ENCODE data around the gene PLA2G4D. TPM values are rescaled to one million over a fixed set of nuclear protein-coding genes. Genes with fewer than 3 reads are reported as not detected.

Gene PLA2G4D
- total and polyA plus RNA-seq, 4 donors: 0.12 to 0.31 (median 0.15) TPM; not detected in 1

GRCh38 chr15:42138411-42138810 lies 44.0 kb upstream of the PLA2G4D start:
- 87 to 93% methylated on average over 4 of the region's 4 CpGs for WGBS, 2 donors
- DNase-seq: no peak

DNA sequence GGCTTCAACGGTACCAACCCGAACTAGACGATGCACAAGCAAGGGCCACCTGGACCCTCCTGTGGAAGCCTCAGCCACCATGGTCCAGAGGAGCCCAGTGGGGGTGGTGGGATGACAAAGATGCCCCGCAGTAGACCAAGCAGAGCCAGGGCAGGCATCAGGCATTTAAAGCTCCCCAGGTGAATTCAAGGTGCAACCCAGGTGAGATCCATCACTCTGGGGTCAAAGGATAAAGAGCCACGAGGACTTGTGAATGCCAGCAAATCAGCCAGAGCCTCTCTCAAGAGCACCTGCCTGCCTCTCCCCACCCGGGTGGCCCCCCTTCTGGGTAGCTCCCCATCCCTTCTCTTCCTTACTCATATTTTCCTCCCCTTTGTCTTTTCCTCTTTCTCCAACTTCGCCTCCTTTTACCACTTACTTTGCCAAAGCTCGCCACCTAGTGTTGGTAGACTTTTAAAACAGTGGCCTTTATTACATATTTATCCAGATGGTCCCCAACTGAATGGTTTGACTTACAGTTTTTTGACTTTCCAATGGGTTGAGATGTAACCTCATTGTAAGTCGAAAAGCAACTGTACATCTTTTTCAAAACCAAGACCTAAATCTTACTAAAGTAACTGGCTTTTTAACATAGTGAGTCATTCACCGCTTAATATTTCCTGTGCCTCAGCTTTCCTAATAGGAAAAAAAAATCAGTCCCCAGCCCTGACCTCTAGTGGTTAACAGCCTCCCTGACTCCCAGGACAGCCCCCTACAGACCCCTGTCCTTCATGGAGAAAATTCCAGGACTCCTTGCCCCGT lies 43.3 kb upstream of the PLA2G4D start:
- no peak overlapping the region for H3K9ac ChIP-seq (ENCODE audit: insufficient read depth in 1 of 2, low read length in 2 of 2)
- TF ChIP-seq CTCF (IDR thresholded peaks at IDR 0.05; ENCODE audit: control extremely low read depth, extremely low read depth): peak; percentile 44
- ATAC-seq (ENCODE audit: insufficient read depth, low FRiP score) (no peak), DNase-seq (peak in 2 of 3 donors; percentile 69 to 70)
- 52 to 55% methylated on average over 11 of the region's 11 CpGs for WGBS, 2 donors
- no peaks in the 10 kb centered on the region for H3K27me3 ChIP-seq (ENCODE audit: control insufficient read depth in 3 of 3, insufficient read depth in 3 of 3, low read length in 2 of 3)
- no peak overlapping the region for H3K4me3 ChIP-seq
- no peaks in the 10 kb centered on the region for H3K36me3 ChIP-seq (ENCODE audit: control insufficient read depth in 4 of 4, insufficient read depth in 4 of 4, low read length in 4 of 4)
- no peaks in the 10 kb centered on the region for H3K9me3 ChIP-seq (ENCODE audit: control insufficient read depth in 4 of 4, insufficient read depth in 3 of 4, low read length in 3 of 4)
- no peaks in the 10 kb centered on the region for H3K4me1 ChIP-seq (ENCODE audit: control insufficient read depth in 5 of 5, insufficient read depth in 5 of 5, low read length in 5 of 5)
- H3K27ac ChIP-seq (ENCODE audit: low read depth in 1 of 2, low read length in 1 of 2): no peak overlapping the region

More at GRCh38 chr15:42138411-42138810, 44.0 kb upstream of the PLA2G4D start:
- TF ChIP-seq CTCF (IDR thresholded peaks at IDR 0.05; ENCODE audit: control extremely low read depth, extremely low read depth): no peak
- no peak overlapping the region for H3K27ac ChIP-seq (ENCODE audit: low read depth in 1 of 2, low read length in 1 of 2)
- no peaks in the 10 kb centered on the region for H3K9me3 ChIP-seq (ENCODE audit: control insufficient read depth in 4 of 4, insufficient read depth in 3 of 4, low read length in 3 of 4)
- H3K4me1 ChIP-seq (ENCODE audit: control insufficient read depth in 5 of 5, insufficient read depth in 5 of 5, low read length in 5 of 5): no peaks in the 10 kb centered on the region
- H3K9ac ChIP-seq (ENCODE audit: insufficient read depth in 1 of 2, low read length in 2 of 2): no peak overlapping the region
- no peak for ATAC-seq (ENCODE audit: insufficient read depth, low FRiP score)
- no peak overlapping the region for H3K4me3 ChIP-seq
- no peaks in the 10 kb centered on the region for H3K36me3 ChIP-seq (ENCODE audit: control insufficient read depth in 4 of 4, insufficient read depth in 4 of 4, low read length in 4 of 4)
- no peaks in the 10 kb centered on the region for H3K27me3 ChIP-seq (ENCODE audit: control insufficient read depth in 3 of 3, insufficient read depth in 3 of 3, low read length in 2 of 3)

DNA sequence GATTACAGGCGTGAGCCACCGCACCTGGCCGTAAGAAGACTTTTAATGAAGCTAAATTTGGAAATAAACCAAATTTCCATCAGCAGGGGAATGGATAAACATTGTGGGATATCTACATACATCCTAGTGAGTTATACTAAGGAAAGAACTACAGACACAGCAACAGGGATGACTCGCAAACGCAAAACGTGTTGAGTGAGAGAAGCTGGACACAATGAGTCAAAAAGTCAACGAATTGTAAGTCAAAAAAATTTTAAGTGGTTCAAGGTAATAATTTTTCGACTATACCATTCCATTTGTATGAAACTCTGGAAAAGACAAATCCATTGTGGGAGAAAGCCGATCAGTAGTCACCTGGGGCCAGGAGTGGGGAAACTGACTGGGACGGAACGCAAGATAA lies 42.2 kb upstream of the PLA2G4D start:
- no peaks in the 10 kb centered on the region for H3K9me3 ChIP-seq (ENCODE audit: control insufficient read depth in 4 of 4, insufficient read depth in 3 of 4, low read length in 3 of 4)
- WGBS, 2 donors: 87 to 93% methylated on average over 11 of the region's 11 CpGs
- no peak for DNase-seq

More for the DNA sequence above, 42.2 kb upstream of the PLA2G4D start:
- no peaks in the 10 kb centered on the region for H3K27me3 ChIP-seq (ENCODE audit: control insufficient read depth in 3 of 3, insufficient read depth in 3 of 3, low read length in 2 of 3)
- no peak for ATAC-seq (ENCODE audit: insufficient read depth, low FRiP score)
- no peak for TF ChIP-seq CTCF (IDR thresholded peaks at IDR 0.05; ENCODE audit: control extremely low read depth, extremely low read depth)
- H3K27ac ChIP-seq (ENCODE audit: low read depth in 1 of 2, low read length in 1 of 2): no peak overlapping the region
- H3K36me3 ChIP-seq (ENCODE audit: control insufficient read depth in 4 of 4, insufficient read depth in 4 of 4, low read length in 4 of 4): no peaks in the 10 kb centered on the region
- H3K4me1 ChIP-seq (ENCODE audit: control insufficient read depth in 5 of 5, insufficient read depth in 5 of 5, low read length in 5 of 5): peaks cover 0 to 5% (median 0%) of the 10 kb centered on the region in 5 donors
- no peak overlapping the region for H3K4me3 ChIP-seq
- H3K9ac ChIP-seq (ENCODE audit: insufficient read depth in 1 of 2, low read length in 2 of 2): no peak overlapping the region

Measured in lung (tissue), 12 donors.